HepG2 (cell line): ENCODE measurements around the gene MATR3. TPM values are rescaled to one million over a fixed set of nuclear protein-coding genes. Genes with fewer than 3 reads are reported as not detected.

Source experiments
- CBFB ChIP-seq: sonication (generic); formaldehyde crosslinking; IDR thresholded peaks from 2 replicates; pipeline ENCODE4 v1.4.0; 2020; ENCODE audit warnings: missing genetic modification reagents
- CBX1 ChIP-seq: IDR thresholded peaks from one replicate; pipeline ENCODE4 v1.6.1; 2016; ENCODE audit warnings: antibody characterized with exemption, low read depth
- ERF ChIP-seq: IDR thresholded peaks from 2 replicates; pipeline ENCODE4 v1.6.1; 2018; ENCODE audit warnings: missing biosample characterization, missing genetic modification reagents
- FOXO1 ChIP-seq: sonication (generic); formaldehyde crosslinking; IDR thresholded peaks from 2 replicates; pipeline ENCODE4 v1.4.0; 2020; ENCODE audit warnings: missing genetic modification reagents
- MAX ChIP-seq: IDR thresholded peaks from 2 replicates; pipeline ENCODE4 v1.6.1; 2012; ENCODE audit warnings: inconsistent platforms
- MED13 ChIP-seq: sonication (generic); formaldehyde crosslinking; IDR thresholded peaks from 2 replicates; pipeline ENCODE4 v1.5.0; 2020; ENCODE audit warnings: missing genetic modification reagents
- MED8 ChIP-seq: sonication (generic); formaldehyde crosslinking; IDR thresholded peaks from 2 replicates; pipeline ENCODE4 v1.8.1; 2023; ENCODE audit warnings: mild to moderate bottlenecking, missing genetic modification reagents; ENCODE audit not compliant: insufficient replicate concordance
- PLRG1 ChIP-seq: fragments of 450-650 bp; conservative IDR thresholded peaks from 2 replicates; pipeline ENCODE4 v1.6.1; 2016
- SNAI1 ChIP-seq: sonication (generic); formaldehyde crosslinking; IDR thresholded peaks from 2 replicates; pipeline ENCODE4 v1.5.0; 2020; ENCODE audit warnings: mild to moderate bottlenecking, missing genetic modification reagents, borderline replicate concordance
- TGIF2 ChIP-seq: IDR thresholded peaks from 2 replicates; pipeline ENCODE4 v1.6.1; 2016; ENCODE audit warnings: control low read depth, missing compliant biosample characterization
- THAP8 ChIP-seq: sonication (generic); formaldehyde crosslinking; IDR thresholded peaks from 2 replicates; pipeline ENCODE4 v1.5.1; 2020; ENCODE audit warnings: missing genetic modification reagents, mild to moderate bottlenecking, borderline replicate concordance
- TRIM24 ChIP-seq: sonication (generic); formaldehyde crosslinking; IDR thresholded peaks from 2 replicates; pipeline ENCODE4 v1.8.0; 2022; ENCODE audit warnings: mild to moderate bottlenecking, missing genetic modification reagents
- U2AF1 ChIP-seq: fragments of 200-400 bp; formaldehyde crosslinking; optimal IDR thresholded peaks from 2 replicates; pipeline ENCODE3; 2017; ENCODE audit warnings: mild to moderate bottlenecking, low read depth, low read length
- ZBTB40 ChIP-seq, 2 experiments: fragments of 450-650 bp in 1 of 2; sonication (generic) in 1 of 2; formaldehyde crosslinking in 1 of 2; IDR thresholded peaks; 2 replicates each; pipeline versions ENCODE4 v1.6.1 to v1.8.0; 2016 to 2022; ENCODE audit warnings: antibody characterized with exemption in 1 of 2, mild to moderate bottlenecking in 1 of 2, missing genetic modification reagents in 1 of 2
- ZNF275 ChIP-seq: sonication (generic); formaldehyde crosslinking; IDR thresholded peaks from 2 replicates; pipeline ENCODE4 v1.8.0; 2022; ENCODE audit warnings: missing genetic modification reagents, mild to moderate bottlenecking, inconsistent platforms, borderline replicate concordance
- ZNF337 ChIP-seq: sonication (generic); formaldehyde crosslinking; IDR thresholded peaks from 2 replicates; pipeline ENCODE4 v1.5.1; 2020; ENCODE audit warnings: missing genetic modification reagents, low read depth, mild to moderate bottlenecking, borderline replicate concordance
- ZNF580 ChIP-seq: IDR thresholded peaks from 2 replicates; pipeline ENCODE4 v1.6.1; 2016; ENCODE audit warnings: low read depth, borderline replicate concordance
- polyA plus RNA-seq, 8 experiments: library from polyadenylated mRNA; depleted of rRNA in 3 of 8; stranded (reverse) in 7 of 8; unstranded in 1 of 8; fragments of >200 nt; fragmentation: Illumina TruSeq in 4 of 8; extraction: Trizol in 4 of 8; gene quantifications; 2 replicates each; pipeline versions ENCODE4 v1.2.1 to v1.2.3, GENCODE V29; 2011 to 2016; ENCODE audit warnings: low read depth in 4 of 8, missing spikeins in 1 of 8, mixed read lengths in 1 of 8; ENCODE audit not compliant: insufficient read depth in 1 of 8
- total RNA-seq, 5 experiments: library from RNA; depleted of rRNA; stranded (reverse); fragments of >200 nt; fragmentation: Illumina TruSeq; extraction: Trizol; gene quantifications; 2 replicates each; pipeline ENCODE4 v1.2.3, GENCODE V29; 2016; ENCODE audit warnings: low read depth in 1 of 5

MATR3 gene
- total and polyA plus RNA-seq, 2 of the 13 experiments (the other 11 are each of a cell fraction or from before 2014, with no cell fraction given) = 94.2 to 341 TPM

- TF ChIP-seq ZBTB40 (IDR thresholded peaks at IDR 0.05) (no peak), ZBTB40 (CRISPR knock-in tag; IDR thresholded peaks at IDR 0.05) (peak; percentile 82), SNAI1 (CRISPR knock-in tag) (0 out of 2 replicates have a peak, but pooled peaks have one; percentile 28), CBFB (CRISPR knock-in tag) (no peak), THAP8 (CRISPR knock-in tag) (0 out of 2 replicates have a peak, but pooled peaks have one; percentile 4), U2AF1 (peak; percentile 25), ZNF580 (CRISPR knock-in tag) (no peak), CBX1 (peak; percentile 75), FOXO1 (CRISPR knock-in tag) (no peak), ZNF337 (CRISPR knock-in tag) (no peak), PLRG1 (no peak), MED13 (no peak), TGIF2 (CRISPR knock-in tag) (peak; percentile 92), TRIM24 (CRISPR knock-in tag) (no peak), ERF (CRISPR knock-in tag) (peak; percentile 82), ZNF275 (CRISPR knock-in tag) (no peak), MAX (peak; percentile 98), MED8 (CRISPR knock-in tag) (peak; percentile 28)
Measured at GRCh38 chr5:139273572-139274289, 19.8 kb upstream of the MATR3 start (continued).
